ENCODE results near the gene PARP12. TPM values are rescaled to one million over a fixed set of nuclear protein-coding genes. Genes with fewer than 3 reads are reported as not detected.

Gene PARP12
- total and polyA plus RNA-seq, 10 of the 15 experiments (the other 5 are each of a cell fraction or from before 2014, with no cell fraction given), result 0.98 to 51.8 (median 18.0) TPM

GRCh38 chr7:140067052-140067451 lies 4.3 kb upstream of the PARP12 start:
- peaks cover 11% of the 10 kb centered on the region for H3K9me3 ChIP-seq (replicated peaks; ENCODE audit: control insufficient read depth, insufficient read depth, low read length)

More at GRCh38 chr7:140067052-140067451, 4.3 kb upstream of the PARP12 start:
- no peak overlapping the region for H3K4me3 ChIP-seq
- CTCF ChIA-PET, result no interaction called here
- in situ Hi-C loops (cut with MboI), result no loop called here
- H4K20me1 ChIP-seq (ENCODE audit: control insufficient read depth, insufficient read depth), result no peaks in the 10 kb centered on the region
- no peaks in the 10 kb centered on the region for H3K4me1 ChIP-seq (ENCODE audit: control insufficient read depth, insufficient read depth, low read length)
- POLR2A ChIA-PET, result no interaction called here
- ATAC-seq (no peak), DNase-seq (ENCODE audit: low read depth, low spot score) (no peak), FAIRE-seq (no peak)
- H2AFZ ChIP-seq (ENCODE audit: control insufficient read depth, low read depth, low read length), result no peak overlapping the region
- intact Hi-C loops (cut with micrococcal nuclease; ENCODE audit: unreplicated experiment), result no loop called here
- peaks cover 1% of the 10 kb centered on the region; the same call in 1 of the 2 replicates for H3K79me2 ChIP-seq (ENCODE audit: control insufficient read depth, insufficient read depth, low read length)
- 65% methylated on average over 2 of the region's 2 CpGs for WGBS (ENCODE audit: insufficient coverage, insufficient replicate concordance, low lambda C conversion rate, missing lambda C conversion rate)
- no peak overlapping the region for H3K4me2 ChIP-seq (ENCODE audit: control insufficient read depth, insufficient read depth)
- no peaks in the 10 kb centered on the region; a peak in 2 of 4 replicates for H3K27me3 ChIP-seq (replicated peaks in 1 of 2; ENCODE audit: control insufficient read depth in 2 of 2, insufficient read depth in 2 of 2, low read length in 1 of 2)
- H3K36me3 ChIP-seq (ENCODE audit: control insufficient read depth in 2 of 2, insufficient read depth in 2 of 2, low read length in 1 of 2), result no peaks in the 10 kb centered on the region
- H3K27ac ChIP-seq (ENCODE audit: control insufficient read depth, insufficient read depth), result no peak overlapping the region
- RAD21 ChIA-PET (ENCODE audit: unreplicated experiment), result no interaction called here
- SMC1A ChIA-PET (ENCODE audit: uncharacterized antibody, unreplicated experiment), result interaction anchor here (0.7 to 0.9 kb wide), 2 partner anchors 19 to 23 kb away, joined by 3 read pairs; no protein-coding TSS in a partner anchor
- TF ChIP-seq NFXL1 (IDR thresholded peaks at IDR 0.05; ENCODE audit: borderline replicate concordance) (no peak), ZSCAN29 (IDR thresholded peaks at IDR 0.05) (no peak), CUX1 (IDR thresholded peaks at IDR 0.05; ENCODE audit: insufficient replicate concordance, low read depth, low read length) (no peak), SP1 (IDR thresholded peaks at IDR 0.05; ENCODE audit: low read depth, low read length) (no peak), GABPA (IDR thresholded peaks at IDR 0.05; ENCODE audit: low read depth) (no peak), ZBED1 (IDR thresholded peaks at IDR 0.05; ENCODE audit: borderline replicate concordance) (no peak), IKZF1 (conservative IDR thresholded peaks at IDR 0.05) (no peak), TAF1 (IDR thresholded peaks at IDR 0.05; ENCODE audit: borderline replicate concordance, low read depth, low read length) (no peak), MYB (IDR thresholded peaks at IDR 0.05; ENCODE audit: borderline replicate concordance, low read depth, low read length) (no peak), TCF3 (IDR thresholded peaks at IDR 0.05; ENCODE audit: borderline replicate concordance, insufficient read depth, low read depth, low read length) (no peak)
- TF ChIP-seq, protein P1, sequence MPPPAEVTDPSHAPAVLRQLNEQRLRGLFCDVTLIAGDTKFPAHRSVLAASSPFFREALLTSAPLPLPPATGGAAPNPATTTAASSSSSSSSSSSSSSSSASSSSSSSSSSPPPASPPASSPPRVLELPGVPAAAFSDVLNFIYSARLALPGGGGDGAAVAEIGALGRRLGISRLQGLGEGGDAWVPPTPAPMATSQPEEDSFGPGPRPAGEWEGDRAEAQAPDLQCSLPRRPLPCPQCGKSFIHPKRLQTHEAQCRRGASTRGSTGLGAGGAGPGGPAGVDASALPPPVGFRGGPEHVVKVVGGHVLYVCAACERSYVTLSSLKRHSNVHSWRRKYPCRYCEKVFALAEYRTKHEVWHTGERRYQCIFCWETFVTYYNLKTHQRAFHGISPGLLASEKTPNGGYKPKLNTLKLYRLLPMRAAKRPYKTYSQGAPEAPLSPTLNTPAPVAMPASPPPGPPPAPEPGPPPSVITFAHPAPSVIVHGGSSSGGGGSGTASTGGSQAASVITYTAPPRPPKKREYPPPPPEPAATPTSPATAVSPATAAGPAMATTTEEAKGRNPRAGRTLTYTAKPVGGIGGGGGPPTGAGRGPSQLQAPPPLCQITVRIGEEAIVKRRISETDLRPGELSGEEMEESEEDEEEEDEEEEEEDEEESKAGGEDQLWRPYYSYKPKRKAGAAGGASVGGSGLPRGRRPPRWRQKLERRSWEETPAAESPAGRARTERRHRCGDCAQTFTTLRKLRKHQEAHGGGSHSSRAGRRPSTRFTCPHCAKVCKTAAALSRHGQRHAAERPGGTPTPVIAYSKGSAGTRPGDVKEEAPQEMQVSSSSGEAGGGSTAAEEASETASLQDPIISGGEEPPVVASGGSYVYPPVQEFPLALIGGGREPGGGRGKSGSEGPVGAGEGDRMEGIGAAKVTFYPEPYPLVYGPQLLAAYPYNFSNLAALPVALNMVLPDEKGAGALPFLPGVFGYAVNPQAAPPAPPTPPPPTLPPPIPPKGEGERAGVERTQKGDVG (CRISPR knock-in tag; IDR thresholded peaks at IDR 0.05), result no peak
- BruUV-seq (replicated peaks), result no TSS peak
- no peak overlapping the region for H3K9ac ChIP-seq (ENCODE audit: control insufficient read depth, insufficient read depth, low read length)
